ENCODE measurements around the gene BAIAP3.

GRCh38 chr16:1341495-1342420, 8.3 kb downstream of the BAIAP3 start:
- no peak for TF ChIP-seq CTCF (IDR thresholded peaks at IDR 0.05; ENCODE audit: low read depth, low read length, poor library complexity, severe bottlenecking)
- no peak for TF ChIP-seq EZH2phosphoT487 (IDR thresholded peaks at IDR 0.05; ENCODE audit: borderline replicate concordance, low read length)

Data from DOHH2 (cell line).